Gastrocnemius medialis (tissue), 4 donors: ENCODE results near the gene L3HYPDH. TPM values are rescaled to one million over a fixed set of nuclear protein-coding genes. Genes with fewer than 3 reads are reported as not detected.

Experiments used
- ATAC-seq, 2 donors: fragments of 150-250 bp; one replicate each; pipeline ENCODE4 v1.9.1; 2016
- DNase-seq, 2 donors: peaks; one replicate each; pipeline ENCODE4 v3.0.0-alpha.2; 2019
- H3K27ac ChIP-seq, 4 donors: fragments of 200-600 bp; sonication (generic); 1 replicate in 1 of 4; 2 replicates in 3 of 4; pipeline ENCODE4 v1.5.1; 2016 to 2018; ENCODE audit warnings: mild to moderate bottlenecking in 2 of 4, moderate library complexity in 1 of 4
- H3K27me3 ChIP-seq, 3 donors: fragments of 200-600 bp; sonication (generic) in 2 of 3; 1 replicate in 1 of 3; 2 replicates in 2 of 3; pipeline versions ENCODE4 v1.5.1 to v1.6.0; 2016 to 2019; ENCODE audit warnings: mild to moderate bottlenecking in 1 of 3, moderate library complexity in 1 of 3
- H3K36me3 ChIP-seq, 2 donors: fragments of 200-600 bp; sonication (generic) in 1 of 2; one replicate each; pipeline ENCODE4 v1.5.1; 2017 to 2018
- H3K4me1 ChIP-seq, 2 donors: fragments of 200-600 bp; sonication (generic) in 1 of 2; one replicate each; pipeline ENCODE4 v1.5.1; 2016 to 2017; ENCODE audit warnings: mild to moderate bottlenecking in 2 of 2
- H3K4me3 ChIP-seq, 4 donors: fragments of 200-600 bp; sonication (generic) in 3 of 4; 1 replicate in 1 of 4; 2 replicates in 3 of 4; pipeline ENCODE4 v1.5.1; 2016 to 2019; ENCODE audit warnings: mild to moderate bottlenecking in 2 of 4
- H3K9me3 ChIP-seq, 3 donors: fragments of 200-600 bp; sonication (generic) in 2 of 3; 1 replicate in 1 of 3; 2 replicates in 2 of 3; pipeline ENCODE4 v1.5.1; 2016 to 2019
- POLR2A ChIP-seq, 2 donors: fragments of 450-650 bp; IDR thresholded peaks; one replicate each; pipeline ENCODE4 v1.6.1; 2017; ENCODE audit warnings: antibody characterized with exemption in 2 of 2, mild to moderate bottlenecking in 2 of 2, moderate library complexity in 2 of 2
- in situ Hi-C, 4 donors: fragments of 200-750 bp; cut with MboI; loops; one replicate each; pipeline versions ENCODE4 v1.15.0 to v1.8.0; 2017; ENCODE audit warnings: low sequenced_read_pairs in 4 of 4
- intact Hi-C: fragments of 100-400 bp; cut with DNase I; formaldehyde crosslinking; loops from one replicate; pipeline ENCODE4 v1.15.1; 2023; ENCODE audit warnings: low total_unique reads
- total RNA-seq, 4 donors: library from RNA; depleted of rRNA; stranded (reverse); fragments of >200 nt; gene quantifications; one replicate each; pipeline versions ENCODE4 v1.1.0 to v1.2.3, GENCODE V29; 2016
- TF ChIP-seq, protein P1 (sequence below), 5 experiments: fragments of 450-650 bp in 3 of 5; fragments of 200-600 bp in 2 of 5; sonication (generic) in 2 of 5; IDR thresholded peaks in 4 of 5; conservative IDR thresholded peaks in 1 of 5; 1 replicate in 4 of 5; 2 replicates in 1 of 5; pipeline ENCODE4 v1.5.1; 2016 to 2019; ENCODE audit warnings: antibody characterized with exemption in 5 of 5, mild to moderate bottlenecking in 3 of 5, moderate library complexity in 3 of 5

Gene L3HYPDH
- total RNA-seq, 4 donors from 2014 or later = 13.0 to 34.6 (median 22.5) TPM

DNA sequence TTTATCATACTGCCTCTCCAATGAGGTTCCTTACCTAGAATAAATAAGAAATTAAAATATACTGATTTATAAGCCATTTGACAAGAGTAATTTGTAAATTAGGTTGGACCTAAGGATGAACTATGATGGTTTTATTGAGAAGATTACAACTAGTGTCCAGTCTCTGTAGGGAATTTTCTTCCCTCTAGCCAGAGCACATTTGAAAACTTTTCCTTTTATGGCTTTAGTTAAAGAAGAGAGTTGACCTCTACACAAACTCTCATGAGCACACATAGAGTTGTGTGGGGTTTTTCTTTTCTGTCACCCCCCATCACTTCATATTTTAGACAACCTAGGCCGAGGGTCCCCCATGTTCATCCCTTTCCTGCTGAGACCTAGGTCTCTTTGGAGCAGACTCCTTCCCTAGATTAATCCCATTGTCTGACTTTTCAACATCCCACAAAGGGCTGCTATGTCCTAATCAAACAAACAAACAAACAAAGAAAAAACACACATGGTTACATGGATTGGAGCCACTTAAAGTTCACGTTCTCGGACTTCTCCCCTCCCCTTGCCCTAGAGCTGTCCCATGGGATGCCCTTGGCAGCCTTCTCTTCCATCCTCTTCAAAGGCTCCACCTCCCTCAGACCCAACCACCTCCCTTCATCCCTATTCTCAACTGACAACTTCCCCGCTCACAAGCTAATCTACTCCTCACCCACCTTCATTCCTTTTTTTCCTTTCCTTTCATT is 59.7 kb downstream of the L3HYPDH start:
- H3K27ac ChIP-seq = peak overlapping the region in 2 of 4 donors; percentile 43 to 62
- no peaks in the 10 kb centered on the region for H3K36me3 ChIP-seq
- in situ Hi-C loops = no loop called here
- intact Hi-C loops = loop anchor here (5.0 kb wide), 1 partner anchor 237 kb away; the partner anchor contains the start of gene DAAM1
- no peaks in the 10 kb centered on the region for H3K27me3 ChIP-seq
- peak; percentile 23 to 28 for ATAC-seq
- no peaks in the 10 kb centered on the region for H3K9me3 ChIP-seq
- no peak overlapping the region for H3K4me3 ChIP-seq
- peaks cover 0 to 12% of the 10 kb centered on the region in 2 donors for H3K4me1 ChIP-seq
- no peak for TF ChIP-seq POLR2A (IDR thresholded peaks at IDR 0.05)
- TF ChIP-seq, protein P1, sequence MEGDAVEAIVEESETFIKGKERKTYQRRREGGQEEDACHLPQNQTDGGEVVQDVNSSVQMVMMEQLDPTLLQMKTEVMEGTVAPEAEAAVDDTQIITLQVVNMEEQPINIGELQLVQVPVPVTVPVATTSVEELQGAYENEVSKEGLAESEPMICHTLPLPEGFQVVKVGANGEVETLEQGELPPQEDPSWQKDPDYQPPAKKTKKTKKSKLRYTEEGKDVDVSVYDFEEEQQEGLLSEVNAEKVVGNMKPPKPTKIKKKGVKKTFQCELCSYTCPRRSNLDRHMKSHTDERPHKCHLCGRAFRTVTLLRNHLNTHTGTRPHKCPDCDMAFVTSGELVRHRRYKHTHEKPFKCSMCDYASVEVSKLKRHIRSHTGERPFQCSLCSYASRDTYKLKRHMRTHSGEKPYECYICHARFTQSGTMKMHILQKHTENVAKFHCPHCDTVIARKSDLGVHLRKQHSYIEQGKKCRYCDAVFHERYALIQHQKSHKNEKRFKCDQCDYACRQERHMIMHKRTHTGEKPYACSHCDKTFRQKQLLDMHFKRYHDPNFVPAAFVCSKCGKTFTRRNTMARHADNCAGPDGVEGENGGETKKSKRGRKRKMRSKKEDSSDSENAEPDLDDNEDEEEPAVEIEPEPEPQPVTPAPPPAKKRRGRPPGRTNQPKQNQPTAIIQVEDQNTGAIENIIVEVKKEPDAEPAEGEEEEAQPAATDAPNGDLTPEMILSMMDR (IDR thresholded peaks at IDR 0.05 in 4 of 5, conservative IDR thresholded peaks at IDR 0.05 in 1 of 5) = no peak
- DNase-seq = peak in 1 of 2 donors; percentile 37

Other genes starting within 250 kb of the L3HYPDH start
- gene GPR135, start 19.0 kb downstream of the L3HYPDH start, total RNA-seq = 1 to 10 TPM; 1.6 to 3.8 (median 1.6) TPM
- gene JKAMP, start 109 bp upstream of the L3HYPDH start, total RNA-seq = 10 to 100 TPM; 30.1 to 43.9 (median 34.0) TPM
- gene CCDC175, start 92.4 kb upstream of the L3HYPDH start, total RNA-seq = not detected